Neuronal stem cell (in vitro differentiated cells): ENCODE measurements around the gene DUOX2.

Source experiments
- DNase-seq: peaks from one replicate; pipeline ENCODE4 v3.0.0-alpha.2; 2013; ENCODE audit warnings: low spot score
- H2AFZ ChIP-seq: one replicate; pipeline ENCODE4 v1.6.1; 2013; ENCODE audit warnings: mild to moderate bottlenecking, low read length, inconsistent platforms
- H2AK5ac ChIP-seq: 2 replicates; pipeline ENCODE4 v1.6.1; 2013; ENCODE audit warnings: low read depth, mild to moderate bottlenecking, inconsistent platforms, low read length, moderate library complexity, mixed read lengths
- H2BK120ac ChIP-seq: 2 replicates; pipeline ENCODE4 v1.6.1; 2013; ENCODE audit warnings: low read depth, mild to moderate bottlenecking, inconsistent platforms, low read length, moderate library complexity, mixed read lengths
- H2BK12ac ChIP-seq: one replicate; pipeline ENCODE4 v1.6.1; 2013; ENCODE audit warnings: low read length, inconsistent platforms
- H2BK15ac ChIP-seq: 2 replicates; pipeline ENCODE4 v1.6.1; 2013; ENCODE audit warnings: mild to moderate bottlenecking, low read length, inconsistent platforms, mixed read lengths
- H2BK5ac ChIP-seq: one replicate; pipeline ENCODE4 v1.6.1; 2013; ENCODE audit warnings: inconsistent platforms, mild to moderate bottlenecking, low read length, moderate library complexity
- H3K14ac ChIP-seq: one replicate; pipeline ENCODE4 v1.6.1; 2013; ENCODE audit warnings: low read length, inconsistent platforms
- H3K18ac ChIP-seq: 2 replicates; pipeline ENCODE4 v1.6.1; 2013; ENCODE audit warnings: low read length, inconsistent platforms
- H3K23ac ChIP-seq: 2 replicates; pipeline ENCODE4 v1.6.1; 2013; ENCODE audit warnings: low read depth, mild to moderate bottlenecking, mixed read lengths, low read length, inconsistent platforms; ENCODE audit not compliant: poor library complexity
- H3K27ac ChIP-seq: replicated peaks from 3 replicates; pipeline ENCODE4 v1.5.1; 2013; ENCODE audit warnings: low read length, inconsistent platforms
- H3K27me3 ChIP-seq, 3 experiments: 2 replicates each; pipeline ENCODE4 v1.6.1; 2013; ENCODE audit warnings: low read length in 3 of 3, mild to moderate bottlenecking in 2 of 3, inconsistent platforms in 1 of 3, low read depth in 1 of 3, mixed read lengths in 1 of 3, moderate library complexity in 1 of 3; ENCODE audit not compliant: control insufficient read depth in 3 of 3, insufficient read depth in 3 of 3
- H3K36me3 ChIP-seq, 2 donors: replicated peaks in 1 of 2; 2 replicates each; pipeline ENCODE4 v1.6.1; 2013; ENCODE audit warnings: low read length in 2 of 2; ENCODE audit not compliant: control insufficient read depth in 2 of 2, insufficient read depth in 2 of 2
- H3K4ac ChIP-seq: 2 replicates; pipeline ENCODE4 v1.6.1; 2013; ENCODE audit warnings: inconsistent platforms, mild to moderate bottlenecking, low read length, moderate library complexity
- H3K4me1 ChIP-seq, 2 donors: 1 replicate in 1 of 2; 2 replicates in 1 of 2; pipeline ENCODE4 v1.6.1; 2013; ENCODE audit warnings: low read length in 2 of 2, low read depth in 1 of 2; ENCODE audit not compliant: control insufficient read depth in 2 of 2, insufficient read depth in 1 of 2
- H3K4me2 ChIP-seq: one replicate; pipeline ENCODE4 v1.6.1; 2013; ENCODE audit warnings: mild to moderate bottlenecking, low read length, inconsistent platforms; ENCODE audit not compliant: insufficient read depth, poor library complexity, severe bottlenecking
- H3K4me3 ChIP-seq, 2 donors: 2 replicates each; pipeline ENCODE4 v1.5.1; 2013; ENCODE audit warnings: low read length in 2 of 2, mild to moderate bottlenecking in 2 of 2, inconsistent platforms in 1 of 2, moderate library complexity in 1 of 2
- H3K79me1 ChIP-seq: one replicate; pipeline ENCODE4 v1.6.1; 2013; ENCODE audit warnings: low read depth, mild to moderate bottlenecking, inconsistent platforms, low read length, moderate library complexity
- H3K9ac ChIP-seq: one replicate; pipeline ENCODE4 v1.6.1; 2013; ENCODE audit warnings: mild to moderate bottlenecking, low read depth, low read length, inconsistent platforms; ENCODE audit not compliant: poor library complexity
- H3K9me3 ChIP-seq, 2 donors: replicated peaks in 1 of 2; 2 replicates each; pipeline versions ENCODE3 to v1.6.1; 2013; ENCODE audit warnings: low read length in 2 of 2, mild to moderate bottlenecking in 2 of 2, inconsistent platforms in 1 of 2, low read depth in 1 of 2, mixed read lengths in 1 of 2, moderate library complexity in 1 of 2; ENCODE audit not compliant: control insufficient read depth in 2 of 2, insufficient read depth in 1 of 2
- H4K8ac ChIP-seq: one replicate; pipeline ENCODE4 v1.6.1; 2013; ENCODE audit warnings: low read depth, mild to moderate bottlenecking, inconsistent platforms, low read length, moderate library complexity
- H4K91ac ChIP-seq: one replicate; pipeline ENCODE4 v1.6.1; 2013; ENCODE audit warnings: low read length, low read depth, mild to moderate bottlenecking, inconsistent platforms; ENCODE audit not compliant: poor library complexity
- WGBS, 2 donors: extraction: QIAGEN DNeasy Blood & Tissue Kit; methylation state at CpG; one replicate each; pipeline ENCODE4 v1.1.7; 2013; ENCODE audit warnings: missing lambda C conversion rate in 2 of 2, mixed read lengths in 1 of 2; ENCODE audit not compliant: insufficient read length in 2 of 2, insufficient replicate concordance in 1 of 2; ENCODE audit errors: extremely low coverage in 2 of 2; 5-methylcytosine and 5-hydroxymethylcytosine counted together

DUOX2 gene

GRCh38 chr15:45143056-45143455, 29.1 kb upstream of the DUOX2 start:
- Histone ChIP-seq H2BK12ac (no peak overlapping the region), H3K27ac (no peak overlapping the region), H3K79me1 (no peaks in the 10 kb centered on the region), H3K14ac (peak overlapping the region; percentile 15), H3K27me3 (peaks cover 0 to 64% (median 0%) of the 10 kb centered on the region in 3 experiments), H3K9ac (no peak overlapping the region), H2BK120ac (no peak overlapping the region), H3K9me3 (no peaks in the 10 kb centered on the region), H3K36me3 (no peaks in the 10 kb centered on the region), H2AK5ac (no peak overlapping the region), H3K23ac (no peak overlapping the region), H4K8ac (no peak overlapping the region), H2BK15ac (no peak overlapping the region), H3K4me1 (no peaks in the 10 kb centered on the region), H4K91ac (no peak overlapping the region), H3K4ac (no peak overlapping the region), H3K18ac (no peak overlapping the region), H2BK5ac (no peak overlapping the region), H3K4me2 (no peak overlapping the region), H3K4me3 (no peak overlapping the region), H2AFZ (no peak overlapping the region)
- WGBS, 2 donors = no CpG with 5 or more reads among the region's 7 CpGs
- no peak for DNase-seq

- no peak overlapping the region for H2BK5ac ChIP-seq
- no peak overlapping the region for H2AK5ac ChIP-seq
- H2AFZ ChIP-seq = no peak overlapping the region
- no peak overlapping the region for H2BK12ac ChIP-seq
- no peaks in the 10 kb centered on the region for H3K9me3 ChIP-seq
- no peak overlapping the region for H3K27ac ChIP-seq
- no peak overlapping the region for H2BK15ac ChIP-seq
- H3K14ac ChIP-seq = no peak overlapping the region
- no peak overlapping the region for H4K91ac ChIP-seq
- H4K8ac ChIP-seq = no peak overlapping the region
- H3K18ac ChIP-seq = no peak overlapping the region
- DNase-seq = no peak
- no peak overlapping the region for H3K4ac ChIP-seq
- H3K4me2 ChIP-seq = no peak overlapping the region
- H2BK120ac ChIP-seq = no peak overlapping the region
- H3K4me3 ChIP-seq = no peak overlapping the region
- no peaks in the 10 kb centered on the region for H3K4me1 ChIP-seq
- no peaks in the 10 kb centered on the region for H3K36me3 ChIP-seq
- no peaks in the 10 kb centered on the region for H3K79me1 ChIP-seq
- peaks cover 2 to 79% (median 5%) of the 10 kb centered on the region in 3 experiments for H3K27me3 ChIP-seq
- WGBS, 2 donors = no CpG with 5 or more reads among the region's 5 CpGs
- no peak overlapping the region for H3K9ac ChIP-seq
- H3K23ac ChIP-seq = no peak overlapping the region
Measured at GRCh38 chr15:45141386-45141785, 27.4 kb upstream of the DUOX2 start.

GRCh38 chr15:45140557-45141250, 26.7 kb upstream of the DUOX2 start:
- Histone ChIP-seq H3K36me3 (no peaks in the 10 kb centered on the region), H3K14ac (no peak overlapping the region), H2BK5ac (no peak overlapping the region), H3K27me3 (peaks cover 2 to 84% (median 11%) of the 10 kb centered on the region in 3 experiments), H3K9me3 (no peaks in the 10 kb centered on the region), H3K4me3 (no peak overlapping the region), H3K9ac (no peak overlapping the region), H3K4me1 (no peaks in the 10 kb centered on the region), H2BK12ac (no peak overlapping the region), H2BK120ac (no peak overlapping the region), H4K8ac (no peak overlapping the region), H4K91ac (no peak overlapping the region), H2AFZ (no peak overlapping the region), H2BK15ac (no peak overlapping the region), H3K79me1 (no peaks in the 10 kb centered on the region), H3K27ac (no peak overlapping the region), H3K4ac (no peak overlapping the region), H3K4me2 (no peak overlapping the region), H3K23ac (no peak overlapping the region), H3K18ac (no peak overlapping the region), H2AK5ac (no peak overlapping the region)
- no peak for DNase-seq
- WGBS, 2 donors = no CpG with 5 or more reads among the region's 10 CpGs

- Histone ChIP-seq H3K4ac (no peak overlapping the region), H3K9ac (no peak overlapping the region), H3K4me3 (no peak overlapping the region), H2BK5ac (no peak overlapping the region), H2BK120ac (no peak overlapping the region), H3K23ac (no peak overlapping the region), H2BK15ac (no peak overlapping the region), H4K91ac (no peak overlapping the region), H3K36me3 (no peaks in the 10 kb centered on the region), H3K18ac (no peak overlapping the region), H2AFZ (no peak overlapping the region), H3K27me3 (peaks cover 6 to 86% (median 18%) of the 10 kb centered on the region in 3 experiments), H4K8ac (no peak overlapping the region), H2AK5ac (no peak overlapping the region), H3K4me2 (no peak overlapping the region), H3K9me3 (peaks cover 0 to 2% of the 10 kb centered on the region in 2 donors), H3K27ac (no peak overlapping the region), H2BK12ac (no peak overlapping the region), H3K14ac (no peak overlapping the region), H3K79me1 (no peaks in the 10 kb centered on the region), H3K4me1 (no peaks in the 10 kb centered on the region)
- no CpG with 5 or more reads among the region's 6 CpGs for WGBS, 2 donors
- no peak for DNase-seq
Measured at GRCh38 chr15:45139770-45140169, 25.8 kb upstream of the DUOX2 start.
